CD14-positive monocyte (primary cell): ENCODE results near the gene ZNF652. TPM values are rescaled to one million over a fixed set of nuclear protein-coding genes. Genes with fewer than 3 reads are reported as not detected.

Source experiments
- DNase-seq, 3 donors: peaks; one replicate each; pipeline ENCODE4 v3.0.0-alpha.2; 2011 to 2022
- H2AFZ ChIP-seq: 2 replicates; pipeline ENCODE4 v1.6.0; 2012; ENCODE audit warnings: mild to moderate bottlenecking, low read depth, low read length, inconsistent platforms; ENCODE audit not compliant: insufficient read depth, poor library complexity, severe bottlenecking
- H3K27ac ChIP-seq, 2 donors: 1 replicate in 1 of 2; 2 replicates in 1 of 2; pipeline ENCODE4 v1.5.1; 2012 to 2013; ENCODE audit warnings: low read length in 2 of 2, control low read depth in 1 of 2, inconsistent platforms in 1 of 2, low read depth in 1 of 2, mild to moderate bottlenecking in 1 of 2
- H3K27me3 ChIP-seq, 2 donors: one replicate each; pipeline versions ENCODE4 v1.6.0 to v1.6.1; 2011 to 2013; ENCODE audit warnings: low read length in 2 of 2; ENCODE audit not compliant: control insufficient read depth in 2 of 2, insufficient read depth in 2 of 2
- H3K36me3 ChIP-seq, 2 donors: replicated peaks in 1 of 2; 1 replicate in 1 of 2; 2 replicates in 1 of 2; pipeline versions ENCODE4 v1.5.1 to v1.6.1; 2012 to 2013; ENCODE audit warnings: low read length in 2 of 2, control low read depth in 1 of 2, inconsistent platforms in 1 of 2, mild to moderate bottlenecking in 1 of 2; ENCODE audit not compliant: insufficient read depth in 2 of 2, control insufficient read depth in 1 of 2
- H3K4me1 ChIP-seq, 2 donors: 1 replicate in 1 of 2; 2 replicates in 1 of 2; pipeline versions ENCODE4 v1.5.1 to v1.6.1; 2012 to 2013; ENCODE audit warnings: low read length in 2 of 2, control low read depth in 1 of 2, inconsistent platforms in 1 of 2, mild to moderate bottlenecking in 1 of 2, moderate library complexity in 1 of 2; ENCODE audit not compliant: insufficient read depth in 2 of 2, control insufficient read depth in 1 of 2
- H3K4me2 ChIP-seq: replicated peaks from 2 replicates; pipeline ENCODE3; 2012; ENCODE audit warnings: low read length, moderate library complexity, mild to moderate bottlenecking; ENCODE audit not compliant: poor library complexity, severe bottlenecking; ENCODE audit errors: extremely low read depth
- H3K4me3 ChIP-seq, 3 experiments: fragments of 200-600 bp in 1 of 3; sonication (generic) in 1 of 3; replicated peaks in 1 of 3; 1 replicate in 2 of 3; 2 replicates in 1 of 3; pipeline ENCODE4 v1.5.1; 2011 to 2013; ENCODE audit warnings: low read length in 3 of 3, mild to moderate bottlenecking in 3 of 3, control low read depth in 2 of 3, low read depth in 2 of 3, inconsistent platforms in 1 of 3, moderate library complexity in 1 of 3
- H3K79me2 ChIP-seq: 2 replicates; pipeline ENCODE4 v1.6.0; 2012; ENCODE audit warnings: mild to moderate bottlenecking, control low read depth, inconsistent platforms, low read length, moderate library complexity; ENCODE audit not compliant: insufficient read depth
- H3K9ac ChIP-seq: 2 replicates; pipeline ENCODE4 v1.6.0; 2017; ENCODE audit warnings: low read length, mild to moderate bottlenecking; ENCODE audit not compliant: insufficient read depth, poor library complexity, severe bottlenecking
- H3K9me3 ChIP-seq, 2 donors: replicated peaks in 1 of 2; 1 replicate in 1 of 2; 2 replicates in 1 of 2; pipeline versions ENCODE4 v1.5.1 to v1.6.1; 2012 to 2013; ENCODE audit warnings: low read length in 2 of 2, control low read depth in 1 of 2; ENCODE audit not compliant: control insufficient read depth in 1 of 2, insufficient read depth in 1 of 2
- H4K20me1 ChIP-seq: 2 replicates; pipeline ENCODE4 v1.6.0; 2012; ENCODE audit warnings: mild to moderate bottlenecking, low read length, control low read depth, moderate library complexity; ENCODE audit not compliant: insufficient read depth
- H3K27ac Mint-ChIP-seq, 7 donors: one replicate each; pipeline ENCODE4 v1.8.0; 2020; ENCODE audit warnings: mild to moderate bottlenecking in 7 of 7, mixed read lengths in 7 of 7, moderate library complexity in 6 of 7, inconsistent platforms in 2 of 7
- H3K27me3 Mint-ChIP-seq, 3 donors: one replicate each; pipeline ENCODE4 v1.8.0; 2021 to 2022; ENCODE audit warnings: low read depth in 3 of 3, mild to moderate bottlenecking in 3 of 3, mixed read lengths in 3 of 3, moderate library complexity in 3 of 3, inconsistent platforms in 1 of 3
- H3K36me3 Mint-ChIP-seq, 2 donors: one replicate each; pipeline ENCODE4 v1.8.0; 2020; ENCODE audit warnings: mixed read lengths in 2 of 2, inconsistent platforms in 1 of 2, mild to moderate bottlenecking in 1 of 2
- H3K4me1 Mint-ChIP-seq: one replicate; pipeline ENCODE4 v1.8.0; 2020; ENCODE audit warnings: mild to moderate bottlenecking, mixed read lengths
- H3K4me3 Mint-ChIP-seq, 2 donors: one replicate each; pipeline ENCODE4 v1.8.0; 2020; ENCODE audit warnings: mild to moderate bottlenecking in 2 of 2, mixed read lengths in 2 of 2, moderate library complexity in 1 of 2
- H3K9me3 Mint-ChIP-seq, 7 donors: one replicate each; pipeline ENCODE4 v1.8.0; 2020 to 2022; ENCODE audit warnings: mixed read lengths in 7 of 7, mild to moderate bottlenecking in 6 of 7, moderate library complexity in 6 of 7, inconsistent platforms in 2 of 7
- CTCF ChIP-seq: fragments of 200-600 bp; IDR thresholded peaks from one replicate; pipeline ENCODE4 v1.8.0; 2022; ENCODE audit warnings: antibody characterized with exemption, mild to moderate bottlenecking
- WGBS: methylation state at CpG from one replicate; pipeline ENCODE4 v1.1.5; 2013; ENCODE audit warnings: missing lambda C conversion rate; ENCODE audit not compliant: insufficient coverage; 5-methylcytosine and 5-hydroxymethylcytosine counted together
- intact Hi-C, 2 donors: fragments of 100-400 bp; cut with micrococcal nuclease; formaldehyde crosslinking; loops; one replicate each; pipeline versions ENCODE4 v1.15.0 to v1.15.1; 2023
- polyA plus RNA-seq, 3 donors: library from polyadenylated mRNA; depleted of rRNA in 1 of 3; unstranded in 2 of 3; stranded (reverse) in 1 of 3; fragments of 300-500 nt in 2 of 3; fragments of >200 nt in 1 of 3; fragmentation: Illumina TruSeq in 2 of 3; gene quantifications; 1 replicate in 2 of 3; 2 replicates in 1 of 3; pipeline ENCODE4 v1.2.3, GENCODE V29; 2012 to 2021

The ZNF652 gene
- polyA plus RNA-seq, 3 donors: 16.9 to 19.8 (median 18.8) TPM

- no peaks in the 10 kb centered on the region for H3K36me3 ChIP-seq
- no peak for TF ChIP-seq CTCF
- peaks cover 36 to 42% of the 10 kb centered on the region in 2 donors for H3K4me1 ChIP-seq
- Mint-ChIP-seq H3K9me3 (no peaks in the 10 kb centered on the region), H3K27me3 (no peaks in the 10 kb centered on the region), H3K4me1 (peaks cover 45% of the 10 kb centered on the region), H3K36me3 (peaks cover 0 to 7% of the 10 kb centered on the region in 2 donors), H3K4me3 (peak overlapping the region in 1 of 2 donors; percentile 20), H3K27ac (peak overlapping the region in 2 of 7 donors; percentile 49 to 72)
- peaks cover 79% of the 10 kb centered on the region for H3K79me2 ChIP-seq
- H3K9ac ChIP-seq: no peak overlapping the region
- no CpG with 5 or more reads among the region's 4 CpGs for WGBS
- H3K4me2 ChIP-seq: peak overlapping the region; percentile 9
- H4K20me1 ChIP-seq: peaks cover 72% of the 10 kb centered on the region
- H3K27me3 ChIP-seq: no peaks in the 10 kb centered on the region
- no peak overlapping the region for H3K4me3 ChIP-seq
- no peak overlapping the region for H2AFZ ChIP-seq
- no peaks in the 10 kb centered on the region for H3K9me3 ChIP-seq
- intact Hi-C loops: no loop called here
- DNase-seq: no peak
- peak overlapping the region in 1 of 2 donors; percentile 22 for H3K27ac ChIP-seq
These were observed 3.3 kb downstream of the ZNF652 start for GRCh38 chr17:49358641-49359247.

- Histone ChIP-seq H3K9me3 (no peaks in the 10 kb centered on the region), H3K4me2 (no peak overlapping the region), H2AFZ (no peak overlapping the region), H3K36me3 (no peaks in the 10 kb centered on the region), H4K20me1 (peaks cover 84% of the 10 kb centered on the region), H3K27me3 (no peaks in the 10 kb centered on the region), H3K4me1 (peaks cover 33 to 37% of the 10 kb centered on the region in 2 donors), H3K79me2 (peaks cover 91% of the 10 kb centered on the region), H3K9ac (no peak overlapping the region), H3K27ac (no peak overlapping the region), H3K4me3 (no peak overlapping the region)
- H3K36me3 Mint-ChIP-seq: peaks cover 0 to 13% of the 10 kb centered on the region in 2 donors
- no peak for DNase-seq
- WGBS: 94% methylated on average over 2 of the region's 3 CpGs
- H3K4me1 Mint-ChIP-seq: peaks cover 44% of the 10 kb centered on the region
- H3K27ac Mint-ChIP-seq: peak overlapping the region in 1 of 7 donors; percentile 15
- H3K9me3 Mint-ChIP-seq: no peaks in the 10 kb centered on the region
- H3K4me3 Mint-ChIP-seq: no peak overlapping the region
- H3K27me3 Mint-ChIP-seq: no peaks in the 10 kb centered on the region
- intact Hi-C loops: no loop called here
- no peak for TF ChIP-seq CTCF
These were observed 4.5 kb downstream of the ZNF652 start for GRCh38 chr17:49357516-49357915.
